CD4-positive, alpha-beta T cell (primary cell): ENCODE data around the gene TTC12. TPM values are rescaled to one million over a fixed set of nuclear protein-coding genes. Genes with fewer than 3 reads are reported as not detected.

Source experiments
- ATAC-seq: fragments of 200-7000 bp; cut with Tn5 transposase; one replicate; pipeline ENCODE4 v1.10.0; 2022; ENCODE audit warnings: mild to moderate bottlenecking; ENCODE audit not compliant: poor library complexity
- CTCF ChIA-PET: fragments of 350-600 bp; sonication (Branson Sonifier 250); formaldehyde crosslinking; loops from one replicate; lab custom pipeline; 2021; ENCODE audit warnings: antibody characterized with exemption, inconsistent platforms; lab: Charles Lee
- POLR2A ChIA-PET: fragments of 350-600 bp; sonication (Branson Sonifier 250); formaldehyde crosslinking; loops from one replicate; lab custom pipeline; 2021; ENCODE audit warnings: antibody characterized with exemption, inconsistent platforms; lab: Charles Lee
- DNase-seq, 14 experiments: peaks; one replicate each; pipeline ENCODE4 v3.0.0-alpha.2; 2013 to 2020; ENCODE audit warnings: mixed read lengths in 2 of 14
- H3K27ac ChIP-seq, 2 donors: one replicate each; pipeline versions ENCODE4 v1.5.1 to v1.7.0; 2013; ENCODE audit warnings: low read length in 2 of 2, low read depth in 1 of 2, mild to moderate bottlenecking in 1 of 2
- H3K27me3 ChIP-seq, 2 experiments: 1 replicate in 1 of 2; 2 replicates in 1 of 2; pipeline versions ENCODE4 v1.6.1 to v1.7.0; 2013; ENCODE audit warnings: low read length in 2 of 2, control low read depth in 1 of 2, mild to moderate bottlenecking in 1 of 2, moderate library complexity in 1 of 2; ENCODE audit not compliant: insufficient read depth in 2 of 2, control insufficient read depth in 1 of 2
- H3K36me3 ChIP-seq: one replicate; pipeline ENCODE4 v1.6.1; 2013; ENCODE audit warnings: low read length, control low read depth; ENCODE audit not compliant: insufficient read depth
- H3K4me1 ChIP-seq: one replicate; pipeline ENCODE4 v1.6.1; 2013; ENCODE audit warnings: low read length, control low read depth; ENCODE audit not compliant: insufficient read depth
- H3K4me3 ChIP-seq: one replicate; pipeline ENCODE4 v1.5.1; 2013; ENCODE audit warnings: mild to moderate bottlenecking, low read length, moderate library complexity
- H3K9me3 ChIP-seq, 2 experiments: 1 replicate in 1 of 2; 2 replicates in 1 of 2; pipeline versions ENCODE4 v1.6.1 to v1.7.0; 2013; ENCODE audit warnings: low read length in 2 of 2, mild to moderate bottlenecking in 2 of 2, control low read depth in 1 of 2, moderate library complexity in 1 of 2; ENCODE audit not compliant: control insufficient read depth in 1 of 2, insufficient read depth in 1 of 2
- H3K27ac Mint-ChIP-seq: one replicate; pipeline ENCODE4 v1.8.0; 2020; ENCODE audit warnings: mixed read lengths
- H3K27me3 Mint-ChIP-seq: one replicate; pipeline ENCODE4 v1.8.0; 2021; ENCODE audit warnings: mixed read lengths
- H3K36me3 Mint-ChIP-seq: one replicate; pipeline ENCODE4 v1.8.0; 2021; ENCODE audit warnings: low read depth, mixed read lengths
- H3K4me1 Mint-ChIP-seq: one replicate; pipeline ENCODE4 v1.8.0; 2021; ENCODE audit warnings: low read depth, mixed read lengths
- H3K4me3 Mint-ChIP-seq: one replicate; pipeline ENCODE4 v1.8.0; 2020; ENCODE audit warnings: mild to moderate bottlenecking, mixed read lengths
- H3K9me3 Mint-ChIP-seq: one replicate; pipeline ENCODE4 v1.8.0; 2020; ENCODE audit warnings: mixed read lengths
- CTCF ChIP-seq: fragments of 200-600 bp; IDR thresholded peaks from one replicate; pipeline ENCODE4 v1.8.0; 2022; ENCODE audit warnings: antibody characterized with exemption, mild to moderate bottlenecking
- intact Hi-C, 2 experiments: fragments of 100-400 bp; cut with DNase I in 1 of 2; cut with micrococcal nuclease in 1 of 2; formaldehyde crosslinking; loops; one replicate each; pipeline versions ENCODE4 v1.15.1 to v1.9.0; 2023 to 2025; cut with DNase I, micrococcal nuclease
- total RNA-seq, 174 experiments: library from RNA in 2 of 174; stranded (reverse) in 2 of 174; gene quantifications; one replicate each; pipeline ENCODE4 v1.2.3 and lab custom pipeline; 2021 to 2026

The TTC12 gene
- total RNA-seq, 2 experiments from 2014 or later = 26.5 to 34.5 TPM

GRCh38 chr11:113394919-113395318 lies 80.5 kb downstream of the TTC12 start:
- Mint-ChIP-seq H3K27me3 (no peaks in the 10 kb centered on the region), H3K9me3 (no peaks in the 10 kb centered on the region), H3K27ac (no peak overlapping the region), H3K4me3 (no peak overlapping the region), H3K36me3 (no peaks in the 10 kb centered on the region), H3K4me1 (no peaks in the 10 kb centered on the region)
- H3K36me3 ChIP-seq = no peaks in the 10 kb centered on the region
- H3K4me3 ChIP-seq = no peak overlapping the region
- intact Hi-C loops = no loop called here
- H3K4me1 ChIP-seq = no peaks in the 10 kb centered on the region
- ChIA-PET CTCF (no interaction called here), POLR2A (interaction anchor here (0.5 kb wide), 1 partner anchor 81 kb away, joined by 3 read pairs; no protein-coding TSS in a partner anchor)
- peaks cover 0 to 6% of the 10 kb centered on the region in 2 experiments for H3K27me3 ChIP-seq
- DNase-seq = no peak
- H3K9me3 ChIP-seq = no peaks in the 10 kb centered on the region
- TF ChIP-seq CTCF = no peak
- no peak overlapping the region for H3K27ac ChIP-seq
- ATAC-seq = no peak

GRCh38 chr11:113395782-113396336 lies 81.5 kb downstream of the TTC12 start:
- Mint-ChIP-seq H3K9me3 (no peaks in the 10 kb centered on the region), H3K4me1 (no peaks in the 10 kb centered on the region), H3K4me3 (no peak overlapping the region), H3K36me3 (no peaks in the 10 kb centered on the region), H3K27me3 (no peaks in the 10 kb centered on the region), H3K27ac (no peak overlapping the region)
- ChIA-PET CTCF (no interaction called here), POLR2A (no interaction called here)
- Histone ChIP-seq H3K9me3 (no peaks in the 10 kb centered on the region), H3K4me1 (no peaks in the 10 kb centered on the region), H3K4me3 (no peak overlapping the region), H3K36me3 (no peaks in the 10 kb centered on the region), H3K27ac (no peak overlapping the region), H3K27me3 (peaks cover 0 to 6% of the 10 kb centered on the region in 2 experiments)
- no peak for TF ChIP-seq CTCF
- no peak for ATAC-seq
- intact Hi-C loops = no loop called here
- no peak for DNase-seq

GRCh38 chr11:113396690-113397089 lies 82.3 kb downstream of the TTC12 start:
- intact Hi-C loops = no loop called here
- Mint-ChIP-seq H3K36me3 (no peaks in the 10 kb centered on the region), H3K27me3 (no peaks in the 10 kb centered on the region), H3K4me1 (no peaks in the 10 kb centered on the region), H3K4me3 (no peak overlapping the region), H3K9me3 (no peaks in the 10 kb centered on the region), H3K27ac (no peak overlapping the region)
- no peak for TF ChIP-seq CTCF
- Histone ChIP-seq H3K36me3 (no peaks in the 10 kb centered on the region), H3K27me3 (no peaks in the 10 kb centered on the region), H3K4me3 (no peak overlapping the region), H3K4me1 (no peaks in the 10 kb centered on the region), H3K27ac (no peak overlapping the region), H3K9me3 (no peaks in the 10 kb centered on the region)
- CTCF ChIA-PET = no interaction called here
- ATAC-seq = no peak
- DNase-seq = no peak
- POLR2A ChIA-PET = no interaction called here
